HG02840 (cell line): ENCODE measurements around the gene GAP43.

Source experiments
- ATAC-seq: cut with Tn5 transposase; IDR thresholded peaks from one replicate; pipeline ENCODE4 v1.9.1; 2021; ENCODE audit warnings: mild to moderate bottlenecking, moderate library complexity, moderate number of reproducible peaks; ENCODE audit not compliant: unreplicated experiment, low FRiP score

GAP43 gene

GRCh38 chr3:115692887-115693524, 69.7 kb downstream of the GAP43 start:
- peak; percentile 90 for ATAC-seq

GRCh38 chr3:115693868-115694267, 70.6 kb downstream of the GAP43 start:
- no peak for ATAC-seq

GRCh38 chr3:115695090-115695489, 71.8 kb downstream of the GAP43 start:
- no peak for ATAC-seq

GRCh38 chr3:115697263-115698053, 74.1 kb downstream of the GAP43 start:
- no peak for ATAC-seq

- no peak for ATAC-seq
These were observed 75.7 kb downstream of the GAP43 start for GRCh38 chr3:115698851-115699591.

GRCh38 chr3:115699706-115700105, 76.4 kb downstream of the GAP43 start:
- ATAC-seq = no peak

- ATAC-seq = no peak
These were observed 79.3 kb downstream of the GAP43 start for GRCh38 chr3:115702598-115702997.

- ATAC-seq = no peak
These were observed 81.5 kb downstream of the GAP43 start for GRCh38 chr3:115704661-115705338.

- ATAC-seq = no peak
These were observed 83.1 kb downstream of the GAP43 start for GRCh38 chr3:115706311-115706829.

GRCh38 chr3:115708540-115708939, 85.2 kb downstream of the GAP43 start:
- ATAC-seq = no peak

- no peak for ATAC-seq
These were observed 85.8 kb downstream of the GAP43 start for GRCh38 chr3:115709093-115709492.

- no peak for ATAC-seq
These were observed 86.6 kb downstream of the GAP43 start for GRCh38 chr3:115709931-115710330.

- no peak for ATAC-seq
These were observed 87.5 kb downstream of the GAP43 start for GRCh38 chr3:115710799-115711198.

GRCh38 chr3:115712871-115713270, 89.6 kb downstream of the GAP43 start:
- ATAC-seq = no peak

GRCh38 chr3:115713284-115713683, 90.0 kb downstream of the GAP43 start:
- ATAC-seq = no peak

GRCh38 chr3:115715241-115715745, 92.0 kb downstream of the GAP43 start:
- no peak for ATAC-seq

- ATAC-seq = no peak
These were observed 97.7 kb downstream of the GAP43 start for GRCh38 chr3:115720983-115721382.

- ATAC-seq = no peak
These were observed 102.5 kb downstream of the GAP43 start for GRCh38 chr3:115725800-115726199.

GRCh38 chr3:115727135-115727534, 103.8 kb downstream of the GAP43 start:
- no peak for ATAC-seq

- ATAC-seq = no peak
These were observed 104.7 kb downstream of the GAP43 start for GRCh38 chr3:115728013-115728412.
